NCI-H2081 (cell line): ENCODE measurements around the gene OPN1SW.

Source experiments
- DNase-seq, 2 experiments: peaks; one replicate each; lab custom pipeline; 2025; lab: John Stamatoyannopoulos, UW

OPN1SW gene

GRCh38 chr7:128732521-128733277 is 42.9 kb downstream of the OPN1SW start:
- DNase-seq, result no peak

GRCh38 chr7:128731184-128731583 is 44.4 kb downstream of the OPN1SW start:
- no peak for DNase-seq

DNA sequence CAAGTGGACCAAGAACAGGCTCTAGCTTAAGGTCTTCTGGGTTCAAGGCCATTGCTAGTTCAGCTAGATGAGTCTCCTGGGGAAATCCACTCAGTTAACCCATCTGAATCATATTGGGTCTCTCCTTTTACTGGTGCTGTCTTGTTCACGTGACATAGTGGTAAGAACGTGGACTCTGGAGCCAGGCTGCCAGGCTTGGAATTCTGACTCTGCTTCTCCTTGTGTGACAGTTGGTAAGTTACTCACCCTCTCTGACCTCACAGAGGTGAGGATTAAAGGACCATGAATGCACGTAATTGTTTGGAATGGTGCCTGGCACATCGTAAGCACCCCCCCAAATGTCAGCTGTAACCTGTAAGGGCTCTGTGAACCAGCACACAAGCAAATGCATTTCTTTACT is 46.1 kb downstream of the OPN1SW start:
- no peak for DNase-seq

GRCh38 chr7:128728598-128728997 is 47.0 kb downstream of the OPN1SW start:
- DNase-seq, result no peak

GRCh38 chr7:128727239-128727638 is 48.4 kb downstream of the OPN1SW start:
- no peak for DNase-seq

GRCh38 chr7:128726737-128727072 is 48.9 kb downstream of the OPN1SW start:
- DNase-seq, result no peak

GRCh38 chr7:128726059-128726736 is 49.4 kb downstream of the OPN1SW start:
- DNase-seq, result no peak

DNA sequence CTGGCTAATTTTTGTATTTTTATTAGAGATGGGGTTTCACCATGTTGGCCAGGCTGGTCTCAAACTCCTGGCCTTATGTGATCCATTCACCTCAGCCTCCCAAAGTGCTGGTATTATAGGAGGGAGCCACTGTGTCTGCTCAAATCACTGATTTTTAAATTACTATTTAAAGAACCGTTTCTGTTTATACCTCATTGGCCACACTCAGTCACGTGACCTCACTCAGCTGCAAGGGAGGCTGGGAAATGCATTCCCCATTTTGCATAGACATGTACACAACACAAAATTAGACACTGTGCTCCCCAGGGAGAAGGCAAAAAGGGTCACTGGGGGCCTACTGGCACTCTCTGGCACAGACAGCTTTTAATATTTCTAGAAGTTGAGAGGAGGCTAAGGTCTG is 50.1 kb downstream of the OPN1SW start:
- DNase-seq, result no peak

GRCh38 chr7:128724743-128725142 is 50.9 kb downstream of the OPN1SW start:
- DNase-seq, result no peak
